Testis (tissue), 3 donors: ENCODE data around the gene SC5D. TPM values are rescaled to one million over a fixed set of nuclear protein-coding genes. Genes with fewer than 3 reads are reported as not detected.

Experiments
- DNase-seq: peaks from one replicate; pipeline ENCODE4 v3.0.0-alpha.2; 2019
- H3K27ac ChIP-seq, 2 donors: fragments of 200-600 bp; sonication (generic); one replicate each; pipeline ENCODE4 v1.5.1; 2019
- H3K27me3 ChIP-seq: fragments of 200-600 bp; sonication (generic); one replicate; pipeline ENCODE4 v1.5.1; 2019
- H3K36me3 ChIP-seq: fragments of 200-600 bp; sonication (generic); one replicate; pipeline ENCODE4 v1.5.1; 2017; ENCODE audit warnings: low read depth; ENCODE audit errors: missing control alignments
- H3K4me1 ChIP-seq: fragments of 200-600 bp; sonication (generic); one replicate; pipeline ENCODE4 v1.5.1; 2019
- H3K4me3 ChIP-seq, 2 donors: fragments of 200-600 bp; sonication (generic); one replicate each; pipeline ENCODE4 v1.5.1; 2017 to 2019
- H3K9me3 ChIP-seq: fragments of 200-600 bp; sonication (generic); one replicate; pipeline ENCODE4 v1.5.1; 2017
- POLR2A ChIP-seq: fragments of 450-650 bp; IDR thresholded peaks from one replicate; pipeline ENCODE4 v1.6.1; 2017; ENCODE audit warnings: antibody characterized with exemption, mild to moderate bottlenecking, moderate library complexity
- WGBS, 2 donors: methylation state at CpG; one replicate each; pipeline ENCODE4 v1.1.5; 2018; 5-methylcytosine and 5-hydroxymethylcytosine counted together
- intact Hi-C: fragments of 100-400 bp; cut with DNase I; formaldehyde crosslinking; loops from one replicate; pipeline ENCODE4 v1.15.1; 2023; ENCODE audit warnings: low total_unique reads
- polyA plus RNA-seq: library from polyadenylated mRNA; stranded (reverse); fragments of 350-450 nt; fragmentation: Illumina TruSeq; extraction: RNeasy Lipid Tissue Mini Kit (QIAGEN cat#74804); gene quantifications from one replicate; pipeline ENCODE4 v1.2.3, GENCODE V29; 2014; ENCODE audit warnings: low read depth, low replicate concordance; ENCODE audit not compliant: insufficient read depth
- total RNA-seq, 2 donors: library from RNA; depleted of rRNA; stranded (reverse); fragments of >200 nt; gene quantifications; one replicate each; pipeline ENCODE4 v1.2.3, GENCODE V29; 2016
- TF ChIP-seq, protein P1 (sequence below), 3 experiments: fragments of 450-650 bp in 2 of 3; fragments of 200-600 bp in 1 of 3; sonication (generic) in 1 of 3; IDR thresholded peaks; one replicate each; pipeline ENCODE4 v1.5.1; 2016 to 2019; ENCODE audit warnings: antibody characterized with exemption in 3 of 3, mild to moderate bottlenecking in 2 of 3, moderate library complexity in 1 of 3

The SC5D gene
- total and polyA plus RNA-seq, 3 donors from 2014 or later, result 34.6 to 46.4 (median 41.3) TPM

DNA sequence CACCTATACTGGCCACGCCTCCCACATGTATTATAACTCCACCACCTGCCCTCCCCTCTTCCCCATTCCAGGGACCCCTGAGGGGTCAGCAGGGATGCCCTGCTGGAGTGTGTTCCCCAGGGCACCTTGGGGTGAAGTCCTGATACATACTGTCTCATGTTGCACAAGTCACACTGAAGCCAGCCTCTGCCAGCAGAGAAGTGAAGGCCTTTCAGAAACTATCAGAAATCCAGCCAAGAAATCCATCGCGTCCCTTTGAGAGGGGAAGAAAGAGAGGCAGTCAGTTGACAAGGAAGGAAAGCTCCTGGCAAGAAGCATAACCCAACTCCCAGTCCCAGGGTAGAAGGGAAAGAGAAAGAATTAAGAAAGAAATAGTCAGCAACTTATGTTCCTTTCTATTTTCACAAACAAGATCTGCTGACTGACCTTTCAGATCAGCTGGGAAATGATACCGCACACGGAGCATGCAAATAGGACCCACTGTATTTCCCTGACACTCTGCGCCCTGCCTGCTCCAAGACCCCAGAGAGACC is 45.2 kb downstream of the SC5D start:
- peak; percentile 57 for DNase-seq
- TF ChIP-seq, protein P1, sequence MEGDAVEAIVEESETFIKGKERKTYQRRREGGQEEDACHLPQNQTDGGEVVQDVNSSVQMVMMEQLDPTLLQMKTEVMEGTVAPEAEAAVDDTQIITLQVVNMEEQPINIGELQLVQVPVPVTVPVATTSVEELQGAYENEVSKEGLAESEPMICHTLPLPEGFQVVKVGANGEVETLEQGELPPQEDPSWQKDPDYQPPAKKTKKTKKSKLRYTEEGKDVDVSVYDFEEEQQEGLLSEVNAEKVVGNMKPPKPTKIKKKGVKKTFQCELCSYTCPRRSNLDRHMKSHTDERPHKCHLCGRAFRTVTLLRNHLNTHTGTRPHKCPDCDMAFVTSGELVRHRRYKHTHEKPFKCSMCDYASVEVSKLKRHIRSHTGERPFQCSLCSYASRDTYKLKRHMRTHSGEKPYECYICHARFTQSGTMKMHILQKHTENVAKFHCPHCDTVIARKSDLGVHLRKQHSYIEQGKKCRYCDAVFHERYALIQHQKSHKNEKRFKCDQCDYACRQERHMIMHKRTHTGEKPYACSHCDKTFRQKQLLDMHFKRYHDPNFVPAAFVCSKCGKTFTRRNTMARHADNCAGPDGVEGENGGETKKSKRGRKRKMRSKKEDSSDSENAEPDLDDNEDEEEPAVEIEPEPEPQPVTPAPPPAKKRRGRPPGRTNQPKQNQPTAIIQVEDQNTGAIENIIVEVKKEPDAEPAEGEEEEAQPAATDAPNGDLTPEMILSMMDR (IDR thresholded peaks at IDR 0.05), result no peak
- no peak for TF ChIP-seq POLR2A
- WGBS, 2 donors, result 53 to 56% methylated on average over 6 of the region's 6 CpGs
- peaks cover 53% of the 10 kb centered on the region for H3K4me1 ChIP-seq
- no peaks in the 10 kb centered on the region for H3K9me3 ChIP-seq
- H3K27ac ChIP-seq, result peak overlapping the region; percentile 78 to 79
- no peaks in the 10 kb centered on the region for H3K27me3 ChIP-seq
- H3K4me3 ChIP-seq, result no peak overlapping the region
- intact Hi-C loops, result loop anchor here (10.0 kb wide), 1 partner anchor 97 kb away; no protein-coding TSS in a partner anchor
- H3K36me3 ChIP-seq, result no peaks in the 10 kb centered on the region

DNA sequence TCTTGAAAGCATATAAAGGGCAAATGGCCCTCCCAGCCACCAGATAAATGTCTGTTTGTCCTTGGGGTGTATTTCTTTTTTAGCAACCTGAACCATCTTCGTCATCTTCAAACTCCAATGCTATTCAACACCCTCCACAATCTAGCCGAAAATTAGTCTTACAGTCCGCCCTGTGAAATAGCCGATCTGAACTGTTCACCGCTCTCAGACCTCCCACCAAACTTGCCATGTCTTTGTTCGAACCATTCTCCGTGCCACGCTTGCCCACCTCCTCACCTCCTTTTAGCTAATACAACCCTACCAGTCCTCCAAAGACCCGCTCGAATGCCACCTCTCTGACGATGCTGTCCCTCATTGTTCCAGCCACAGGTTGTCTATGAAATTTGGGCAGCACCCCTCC is 46.0 kb downstream of the SC5D start:
- intact Hi-C loops, result loop anchor here (10.0 kb wide), 1 partner anchor 96 kb away; no protein-coding TSS in a partner anchor
- peak overlapping the region; percentile 78 to 79 for H3K27ac ChIP-seq
- no peaks in the 10 kb centered on the region for H3K36me3 ChIP-seq
- no peak for DNase-seq
- TF ChIP-seq, protein P1 (IDR thresholded peaks at IDR 0.05), result no peak
- no peak for TF ChIP-seq POLR2A
- 93 to 95% methylated on average over 11 of the region's 11 CpGs for WGBS, 2 donors
- H3K27me3 ChIP-seq, result no peaks in the 10 kb centered on the region
- no peaks in the 10 kb centered on the region for H3K9me3 ChIP-seq
- no peak overlapping the region for H3K4me3 ChIP-seq
- H3K4me1 ChIP-seq, result peaks cover 49% of the 10 kb centered on the region

DNA sequence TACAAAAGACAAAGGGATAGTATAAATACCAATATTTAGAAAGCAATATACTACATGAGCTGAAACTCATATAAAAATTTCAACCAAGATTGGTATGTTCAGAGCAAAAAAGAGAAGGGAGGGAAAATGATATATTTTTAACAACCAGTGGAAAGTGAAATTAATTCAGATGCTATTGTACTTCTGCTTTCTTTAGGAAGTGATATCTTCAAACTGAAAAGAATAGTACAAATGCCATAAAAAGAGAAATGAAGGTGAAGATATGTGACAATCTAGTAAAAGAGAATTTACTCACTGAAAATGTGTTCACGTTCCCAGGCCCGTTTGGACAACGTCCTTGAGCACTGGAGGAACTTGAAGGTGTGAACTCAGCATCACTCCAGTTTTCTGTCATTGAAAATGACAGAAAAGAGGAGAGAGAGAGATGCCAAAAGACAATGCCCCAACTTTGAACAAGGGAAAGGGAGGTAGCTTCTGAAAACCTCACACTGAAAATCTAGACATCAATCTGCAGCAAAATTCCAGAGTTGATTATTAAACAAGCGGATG is 47.5 kb downstream of the SC5D start:
- H3K27me3 ChIP-seq, result no peaks in the 10 kb centered on the region
- intact Hi-C loops, result no loop called here
- peaks cover 35% of the 10 kb centered on the region for H3K4me1 ChIP-seq
- DNase-seq, result no peak
- no peak for TF ChIP-seq POLR2A
- TF ChIP-seq, protein P1 (IDR thresholded peaks at IDR 0.05), result no peak
- no peak overlapping the region for H3K4me3 ChIP-seq
- no peaks in the 10 kb centered on the region for H3K9me3 ChIP-seq
- 53 to 61% methylated on average over 4 of the region's 4 CpGs for WGBS, 2 donors
- H3K36me3 ChIP-seq, result no peaks in the 10 kb centered on the region
- H3K27ac ChIP-seq, result peak overlapping the region in 1 of 2 donors; percentile 51

DNA sequence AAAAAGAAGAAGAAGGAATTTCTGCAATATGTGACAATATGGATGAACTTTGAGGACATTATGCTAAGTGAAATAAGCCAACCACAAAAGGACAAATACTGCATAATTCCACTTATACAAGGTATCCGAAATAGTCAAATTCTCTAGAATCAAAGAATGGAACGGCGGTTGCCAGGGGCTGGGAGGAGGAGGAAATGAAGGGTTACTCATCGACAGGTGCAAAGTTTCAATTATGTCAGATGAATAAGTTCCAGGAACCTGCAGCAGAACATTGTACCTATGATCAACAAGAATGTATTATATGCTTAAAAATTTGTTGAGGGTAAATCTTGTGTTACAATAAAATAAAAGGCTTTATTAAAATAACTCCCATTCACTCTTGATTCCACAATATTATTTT is 49.0 kb downstream of the SC5D start:
- no peaks in the 10 kb centered on the region for H3K36me3 ChIP-seq
- H3K27me3 ChIP-seq, result no peaks in the 10 kb centered on the region
- TF ChIP-seq, protein P1 (IDR thresholded peaks at IDR 0.05), result no peak
- TF ChIP-seq POLR2A, result no peak
- intact Hi-C loops, result no loop called here
- DNase-seq, result no peak
- no peaks in the 10 kb centered on the region for H3K9me3 ChIP-seq
- H3K4me3 ChIP-seq, result no peak overlapping the region
- WGBS, 2 donors, result 76 to 91% methylated on average over 4 of the region's 4 CpGs
- H3K4me1 ChIP-seq, result peaks cover 21% of the 10 kb centered on the region
- no peak overlapping the region for H3K27ac ChIP-seq

DNA sequence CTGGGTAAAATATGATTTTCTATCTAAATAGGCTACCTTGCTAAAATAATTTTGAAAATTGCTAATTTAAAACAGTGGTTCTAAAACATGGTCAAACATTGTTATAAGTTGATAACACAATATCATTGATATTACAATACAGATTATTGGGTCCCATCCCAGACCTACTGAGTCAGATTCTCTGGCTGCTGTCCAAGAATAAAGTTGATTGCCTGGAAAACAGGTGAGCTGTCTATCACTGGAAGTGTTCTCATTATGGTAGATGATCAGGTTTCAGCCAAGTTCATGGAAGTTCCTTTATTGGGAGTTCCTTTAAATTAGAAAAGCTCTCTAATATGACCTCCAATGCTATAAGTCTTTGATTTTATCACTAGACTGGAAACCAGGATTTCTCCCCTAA is 52.3 kb downstream of the SC5D start:
- TF ChIP-seq, protein P1 (IDR thresholded peaks at IDR 0.05), result no peak
- no peak overlapping the region for H3K4me3 ChIP-seq
- H3K36me3 ChIP-seq, result no peaks in the 10 kb centered on the region
- intact Hi-C loops, result no loop called here
- H3K4me1 ChIP-seq, result peaks cover 5% of the 10 kb centered on the region
- no peak overlapping the region for H3K27ac ChIP-seq
- no peaks in the 10 kb centered on the region for H3K27me3 ChIP-seq
- H3K9me3 ChIP-seq, result no peaks in the 10 kb centered on the region
- no peak for DNase-seq
